Aorta (tissue), 5 donors: ENCODE results near the gene VIPR2. TPM values are rescaled to one million over a fixed set of nuclear protein-coding genes. Genes with fewer than 3 reads are reported as not detected.

Experiments
- ATAC-seq: fragments of 200-7000 bp; cut with Tn5 transposase; one replicate; pipeline ENCODE4 v1.9.1; 2022; ENCODE audit warnings: moderate library complexity; ENCODE audit not compliant: low FRiP score
- DNase-seq, 2 donors: peaks; one replicate each; pipeline ENCODE4 v3.0.0-alpha.2; 2020
- H3K27ac ChIP-seq, 2 donors: one replicate each; pipeline ENCODE4 v1.5.1; 2013; ENCODE audit warnings: low read length in 2 of 2, mild to moderate bottlenecking in 2 of 2, moderate library complexity in 2 of 2, control low read depth in 1 of 2, inconsistent platforms in 1 of 2, low read depth in 1 of 2
- H3K27me3 ChIP-seq, 2 donors: one replicate each; pipeline ENCODE4 v1.6.1; 2013; ENCODE audit warnings: control low read depth in 1 of 2, low read length in 1 of 2, mild to moderate bottlenecking in 1 of 2, moderate library complexity in 1 of 2; ENCODE audit not compliant: insufficient read depth in 2 of 2, control insufficient read depth in 1 of 2
- H3K36me3 ChIP-seq, 2 donors: one replicate each; pipeline ENCODE4 v1.6.1; 2013; ENCODE audit warnings: control low read depth in 1 of 2, low read length in 1 of 2, mild to moderate bottlenecking in 1 of 2; ENCODE audit not compliant: insufficient read depth in 2 of 2, control insufficient read depth in 1 of 2
- H3K4me1 ChIP-seq, 2 donors: one replicate each; pipeline ENCODE4 v1.6.1; 2013; ENCODE audit warnings: low read length in 2 of 2, control low read depth in 1 of 2, mild to moderate bottlenecking in 1 of 2, moderate library complexity in 1 of 2; ENCODE audit not compliant: insufficient read depth in 2 of 2, control insufficient read depth in 1 of 2
- H3K4me3 ChIP-seq, 2 donors: one replicate each; pipeline ENCODE4 v1.5.1; 2013; ENCODE audit warnings: low read length in 2 of 2, control low read depth in 1 of 2, mild to moderate bottlenecking in 1 of 2
- H3K9me3 ChIP-seq: one replicate; pipeline ENCODE4 v1.6.1; 2013; ENCODE audit warnings: mild to moderate bottlenecking, low read length; ENCODE audit not compliant: control insufficient read depth
- WGBS, 2 donors: extraction: QIAGEN DNeasy Blood & Tissue Kit; methylation state at CpG; one replicate each; pipeline ENCODE4 v1.1.7; 2013; 5-methylcytosine and 5-hydroxymethylcytosine counted together
- intact Hi-C, 2 donors: fragments of 100-400 bp; cut with DNase I; formaldehyde crosslinking; loops; one replicate each; pipeline versions ENCODE4 v1.14.2 to v1.15.0; 2022
- polyA plus RNA-seq, 2 donors: library from polyadenylated mRNA; stranded (reverse); fragments of 200-250 nt; gene quantifications; one replicate each; pipeline ENCODE4 v1.2.3, GENCODE V29; 2013
- total RNA-seq, 2 donors: library from RNA; stranded (reverse); fragmentation: NEBNext Ultra II Directional; extraction: Animal tissue kit (Norgen Biotek cat#: 25700); gene quantifications; one replicate each; pipeline ENCODE4 v1.2.1, GENCODE V29; 2021
- donor health status: healthy with polysubstance abuse.
- donor health status: Bipolar disorder and iron deficiency.
- donor health status: DM: no; HTN: no; CAD: no.
- donor health status: DM: no; HTN: no; CAD: no.
- donor health status: DM: yes; HTN: yes; CAD: no.

VIPR2 gene
- total and polyA plus RNA-seq, 4 donors: 3.3 to 14.1 (median 11.5) TPM

DNA sequence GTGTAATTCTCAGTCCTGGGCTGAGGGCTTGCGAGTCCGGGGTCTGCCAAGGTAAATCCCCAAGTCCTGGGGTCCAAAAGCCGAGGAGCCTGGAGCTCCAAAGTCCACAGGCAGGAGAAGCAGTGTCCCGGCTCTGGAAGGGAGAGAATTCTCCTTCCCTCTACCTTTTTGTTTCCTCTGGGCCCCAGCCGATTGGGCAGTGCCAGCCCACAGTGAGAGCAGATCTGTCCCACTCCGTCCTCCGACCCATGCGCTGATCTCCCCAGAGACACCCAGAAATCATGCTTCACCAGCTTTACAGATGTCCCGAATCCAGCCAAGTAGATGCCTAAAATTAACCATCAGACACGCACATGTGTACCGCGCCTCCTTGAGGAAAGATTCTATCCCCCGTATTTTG lies 8.1 kb upstream of the VIPR2 start:
- 80 to 83% methylated on average over 13 of the region's 13 CpGs for WGBS, 2 donors
- DNase-seq: no peak

GRCh38 chr7:159151231-159151630 lies 6.6 kb upstream of the VIPR2 start:
- Histone ChIP-seq H3K36me3 (no peaks in the 10 kb centered on the region), H3K4me1 (no peaks in the 10 kb centered on the region), H3K4me3 (no peak overlapping the region), H3K27ac (no peak overlapping the region), H3K27me3 (no peaks in the 10 kb centered on the region), H3K9me3 (no peaks in the 10 kb centered on the region)
- no peak for DNase-seq
- intact Hi-C loops: no loop called here
- ATAC-seq: no peak
- WGBS, 2 donors: 86 to 88% methylated on average over 8 of the region's 8 CpGs

More for the DNA sequence above, 8.1 kb upstream of the VIPR2 start:
- Histone ChIP-seq H3K36me3 (no peaks in the 10 kb centered on the region), H3K27me3 (no peaks in the 10 kb centered on the region), H3K27ac (no peak overlapping the region), H3K4me1 (no peaks in the 10 kb centered on the region), H3K9me3 (no peaks in the 10 kb centered on the region), H3K4me3 (no peak overlapping the region)
- ATAC-seq: no peak
- intact Hi-C loops: no loop called here

GRCh38 chr7:159149488-159149887 lies 4.8 kb upstream of the VIPR2 start:
- H3K4me3 ChIP-seq: no peak overlapping the region
- WGBS, 2 donors: 85 to 91% methylated on average over 8 of the region's 8 CpGs
- intact Hi-C loops: no loop called here

DNA sequence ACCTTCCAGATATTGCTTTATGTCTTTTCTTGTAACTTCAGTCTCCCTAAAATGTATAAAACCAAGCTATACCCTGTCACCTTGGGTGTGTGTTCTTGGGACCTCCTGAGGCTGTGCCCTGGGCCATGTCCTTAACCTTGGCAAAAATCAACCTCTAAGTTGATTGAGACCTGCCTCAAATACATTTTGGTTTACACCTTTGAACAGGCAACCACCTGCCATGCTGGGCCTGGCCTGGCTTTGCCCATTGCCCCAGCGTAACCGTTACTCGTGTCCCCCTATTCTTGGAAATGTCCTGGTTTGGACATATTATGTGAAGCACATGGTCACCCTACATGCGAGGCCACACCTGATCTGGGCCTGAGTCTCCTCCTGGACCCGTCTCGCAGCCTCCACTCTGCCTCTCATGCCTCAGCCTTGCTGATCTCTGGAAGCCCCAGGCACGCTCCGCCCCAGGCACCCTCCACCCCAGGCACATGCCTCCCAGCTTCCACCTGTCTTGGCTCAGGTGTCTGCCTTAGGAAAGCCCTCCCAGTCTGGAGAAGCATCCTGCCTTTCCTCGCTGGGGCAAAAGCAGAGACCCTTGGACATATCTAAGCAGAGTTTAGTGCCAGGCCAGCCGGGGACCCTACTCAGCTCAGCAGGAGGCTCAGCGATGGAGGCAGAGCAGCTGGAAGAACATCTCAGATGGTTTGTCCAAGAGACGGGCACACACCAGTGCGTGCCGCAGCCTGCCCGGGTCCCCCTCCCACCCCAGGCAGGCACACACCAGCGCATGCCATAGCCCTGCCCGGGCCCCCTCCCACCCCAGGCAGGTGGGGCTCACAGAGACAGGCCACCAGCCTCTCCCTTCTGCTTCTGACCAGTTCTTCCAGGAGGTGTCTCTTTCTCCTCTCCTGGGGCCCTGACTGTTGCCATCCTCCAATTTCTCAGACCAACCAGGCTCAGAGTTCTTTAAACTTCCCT lies 4.0 kb upstream of the VIPR2 start:
- Histone ChIP-seq H3K27me3 (no peaks in the 10 kb centered on the region), H3K4me1 (no peaks in the 10 kb centered on the region), H3K4me3 (no peak overlapping the region), H3K9me3 (no peaks in the 10 kb centered on the region), H3K36me3 (no peaks in the 10 kb centered on the region), H3K27ac (no peak overlapping the region)
- DNase-seq: no peak
- ATAC-seq: no peak
- intact Hi-C loops: no loop called here
- WGBS, 2 donors: 94 to 95% methylated on average over 17 of the region's 17 CpGs

More at GRCh38 chr7:159149488-159149887, 4.8 kb upstream of the VIPR2 start:
- DNase-seq (no peak), ATAC-seq (no peak)
- no peaks in the 10 kb centered on the region for H3K36me3 ChIP-seq
- H3K4me1 ChIP-seq: no peaks in the 10 kb centered on the region
- H3K27ac ChIP-seq: no peak overlapping the region
- no peaks in the 10 kb centered on the region for H3K27me3 ChIP-seq
- H3K9me3 ChIP-seq: no peaks in the 10 kb centered on the region

- Histone ChIP-seq H3K9me3 (no peaks in the 10 kb centered on the region), H3K27me3 (no peaks in the 10 kb centered on the region), H3K4me3 (no peak overlapping the region), H3K36me3 (no peaks in the 10 kb centered on the region), H3K27ac (no peak overlapping the region), H3K4me1 (no peaks in the 10 kb centered on the region)
- intact Hi-C loops: no loop called here
- ATAC-seq: no peak
- DNase-seq: no peak
- 82 to 84% methylated on average over 4 of the region's 4 CpGs for WGBS, 2 donors
These were observed 3.0 kb upstream of the VIPR2 start for GRCh38 chr7:159147687-159148086.

GRCh38 chr7:159147246-159147645 lies 2.6 kb upstream of the VIPR2 start:
- Histone ChIP-seq H3K4me3 (no peak overlapping the region), H3K9me3 (no peaks in the 10 kb centered on the region), H3K4me1 (no peaks in the 10 kb centered on the region), H3K27me3 (no peaks in the 10 kb centered on the region), H3K36me3 (no peaks in the 10 kb centered on the region), H3K27ac (no peak overlapping the region)
- intact Hi-C loops: no loop called here
- DNase-seq (no peak), ATAC-seq (no peak)
- WGBS, 2 donors: 83 to 88% methylated on average over 13 of the region's 13 CpGs

DNA sequence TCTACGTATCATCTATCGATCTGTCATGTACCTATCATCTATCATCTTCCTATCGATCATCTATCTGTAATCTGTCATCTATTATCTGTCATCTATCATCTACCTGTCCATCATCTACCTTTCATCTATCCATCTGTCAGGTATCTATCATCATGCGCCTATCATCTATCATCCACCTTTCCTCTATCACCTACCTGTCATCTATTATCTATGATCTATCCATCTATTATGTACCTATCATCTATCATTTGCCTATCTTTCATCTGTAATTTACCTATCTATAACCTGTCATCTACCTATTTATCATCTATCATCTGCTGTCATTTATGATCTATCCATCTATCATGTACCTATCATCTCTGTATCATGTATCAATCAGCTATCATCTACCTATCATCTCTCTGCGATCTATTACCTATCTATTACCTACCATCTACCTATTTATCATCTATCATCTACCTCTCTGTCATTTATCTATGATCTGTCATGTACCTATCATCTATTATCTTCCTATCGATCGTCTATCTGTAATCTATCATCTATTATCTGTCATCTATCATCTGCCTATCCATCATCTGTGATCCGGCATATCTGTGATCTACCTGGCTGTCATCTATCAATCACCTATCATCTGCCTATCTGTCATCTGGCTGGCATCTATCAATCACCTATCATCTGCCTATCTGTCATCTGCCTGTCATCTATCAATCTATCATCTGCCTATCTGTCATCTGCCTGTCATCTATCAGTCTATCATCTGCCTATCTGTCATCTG lies 1.6 kb upstream of the VIPR2 start:
- Histone ChIP-seq H3K4me3 (no peak overlapping the region), H3K9me3 (no peaks in the 10 kb centered on the region), H3K27ac (no peak overlapping the region), H3K4me1 (no peaks in the 10 kb centered on the region), H3K36me3 (no peaks in the 10 kb centered on the region), H3K27me3 (no peaks in the 10 kb centered on the region)
- ATAC-seq: no peak
- intact Hi-C loops: no loop called here
- WGBS, 2 donors: 94 to 95% methylated on average over 8 of the region's 8 CpGs
- no peak for DNase-seq

GRCh38 chr7:159145490-159145855 lies 806 bp upstream of the VIPR2 start:
- Histone ChIP-seq H3K27ac (no peak overlapping the region), H3K4me1 (no peaks in the 10 kb centered on the region), H3K4me3 (peak overlapping the region; percentile 77 to 92), H3K27me3 (no peaks in the 10 kb centered on the region), H3K36me3 (no peaks in the 10 kb centered on the region), H3K9me3 (no peaks in the 10 kb centered on the region)
- DNase-seq (no peak), ATAC-seq (peak; percentile 54)
- intact Hi-C loops: no loop called here
- 7 to 8% methylated on average over 26 to 30 of the region's 30 CpGs for WGBS, 2 donors
